Thoracic aorta (tissue), 2 donors: ENCODE results near the gene PDZRN3. TPM values are rescaled to one million over a fixed set of nuclear protein-coding genes. Genes with fewer than 3 reads are reported as not detected.
A peak's percentile ranks its signal among the peaks of the same experiment; 100 is the strongest.

ENCODE experiments used
- ATAC-seq: fragments of 150-250 bp; one replicate; pipeline ENCODE4 v1.8.0; 2017; ENCODE audit warnings: low read depth; ENCODE audit not compliant: insufficient number of reproducible peaks, low FRiP score
- DNase-seq: peaks from one replicate; pipeline ENCODE4 v3.0.0-alpha.2; 2020; ENCODE audit warnings: low spot score
- H3K27ac ChIP-seq, 2 donors: fragments of 200-600 bp; sonication (generic); 1 replicate in 1 of 2; 2 replicates in 1 of 2; pipeline ENCODE4 v1.5.1; 2016; ENCODE audit warnings: mild to moderate bottlenecking in 2 of 2, moderate library complexity in 2 of 2
- H3K27me3 ChIP-seq: fragments of 200-600 bp; sonication (generic); replicated peaks from 2 replicates; pipeline ENCODE4 v1.6.0; 2016; ENCODE audit warnings: mild to moderate bottlenecking; ENCODE audit not compliant: insufficient read depth
- H3K36me3 ChIP-seq: fragments of 200-600 bp; sonication (generic); one replicate; pipeline ENCODE4 v1.5.1; 2016
- H3K4me1 ChIP-seq, 2 donors: fragments of 200-600 bp; sonication (generic); 1 replicate in 1 of 2; 2 replicates in 1 of 2; pipeline versions ENCODE4 v1.5.1 to v1.6.0; 2016; ENCODE audit warnings: low read depth in 2 of 2, mild to moderate bottlenecking in 1 of 2; ENCODE audit not compliant: control insufficient read depth in 1 of 2
- H3K4me3 ChIP-seq: fragments of 200-600 bp; sonication (generic); 2 replicates; pipeline ENCODE4 v1.5.1; 2016; ENCODE audit warnings: mild to moderate bottlenecking
- H3K9me3 ChIP-seq: fragments of 200-600 bp; sonication (generic); 2 replicates; pipeline ENCODE4 v1.5.1; 2016
- total RNA-seq, 2 donors: library from RNA; depleted of rRNA; stranded (reverse); fragments of >200 nt; gene quantifications; one replicate each; pipeline versions ENCODE4 v1.1.0 to v1.2.3, GENCODE V29; 2016
- TF ChIP-seq, protein P1 (sequence below): fragments of 200-600 bp; sonication (generic); IDR thresholded peaks from one replicate; pipeline ENCODE4 v1.5.1; 2019; ENCODE audit warnings: antibody characterized with exemption

The PDZRN3 gene
- total RNA-seq, 2 donors from 2014 or later, result 140 to 166 TPM

DNA sequence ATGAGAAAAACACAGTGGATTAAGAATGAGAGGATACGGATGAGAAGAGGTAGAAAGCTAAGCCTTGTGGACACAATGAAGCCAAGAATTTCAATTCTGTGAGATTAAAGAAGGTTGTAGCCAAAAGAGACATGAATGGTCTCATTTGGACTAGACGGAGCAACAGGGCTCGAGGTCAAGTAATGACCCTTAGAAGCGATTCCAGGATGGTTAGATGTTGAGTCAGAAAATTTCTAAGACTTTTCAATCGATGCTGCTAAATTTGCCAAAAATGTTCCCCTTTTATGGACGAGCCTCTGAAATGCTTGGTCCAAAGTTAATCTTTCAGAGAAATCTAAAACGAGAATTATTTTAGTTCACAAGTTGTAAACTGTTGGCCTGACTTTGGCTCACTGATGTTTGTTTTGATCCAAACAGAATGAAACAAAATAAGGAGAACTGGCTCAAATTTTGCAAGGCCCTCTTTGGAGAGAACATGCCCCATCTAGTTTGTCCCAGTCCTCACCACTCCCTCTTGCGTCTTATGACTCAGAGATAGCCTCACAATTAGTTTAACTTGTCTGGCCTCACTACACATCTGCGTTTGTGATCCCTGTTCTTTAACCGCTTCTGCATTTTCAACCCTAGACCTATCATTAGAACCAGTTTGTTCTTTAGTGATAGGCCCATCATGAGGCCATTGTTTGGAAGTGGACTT lies 235.5 kb downstream of the PDZRN3 start:
- TF ChIP-seq, protein P1, sequence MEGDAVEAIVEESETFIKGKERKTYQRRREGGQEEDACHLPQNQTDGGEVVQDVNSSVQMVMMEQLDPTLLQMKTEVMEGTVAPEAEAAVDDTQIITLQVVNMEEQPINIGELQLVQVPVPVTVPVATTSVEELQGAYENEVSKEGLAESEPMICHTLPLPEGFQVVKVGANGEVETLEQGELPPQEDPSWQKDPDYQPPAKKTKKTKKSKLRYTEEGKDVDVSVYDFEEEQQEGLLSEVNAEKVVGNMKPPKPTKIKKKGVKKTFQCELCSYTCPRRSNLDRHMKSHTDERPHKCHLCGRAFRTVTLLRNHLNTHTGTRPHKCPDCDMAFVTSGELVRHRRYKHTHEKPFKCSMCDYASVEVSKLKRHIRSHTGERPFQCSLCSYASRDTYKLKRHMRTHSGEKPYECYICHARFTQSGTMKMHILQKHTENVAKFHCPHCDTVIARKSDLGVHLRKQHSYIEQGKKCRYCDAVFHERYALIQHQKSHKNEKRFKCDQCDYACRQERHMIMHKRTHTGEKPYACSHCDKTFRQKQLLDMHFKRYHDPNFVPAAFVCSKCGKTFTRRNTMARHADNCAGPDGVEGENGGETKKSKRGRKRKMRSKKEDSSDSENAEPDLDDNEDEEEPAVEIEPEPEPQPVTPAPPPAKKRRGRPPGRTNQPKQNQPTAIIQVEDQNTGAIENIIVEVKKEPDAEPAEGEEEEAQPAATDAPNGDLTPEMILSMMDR, result no peak
- Histone ChIP-seq H3K9me3 (no peaks in the 10 kb centered on the region), H3K4me1 (peaks cover 9 to 16% of the 10 kb centered on the region in 2 donors), H3K27ac (peak overlapping the region in 1 of 2 donors; percentile 50), H3K27me3 (no peaks in the 10 kb centered on the region), H3K36me3 (peaks cover 58% of the 10 kb centered on the region), H3K4me3 (no peak overlapping the region)
- ATAC-seq, result no peak
- DNase-seq, result no peak

DNA sequence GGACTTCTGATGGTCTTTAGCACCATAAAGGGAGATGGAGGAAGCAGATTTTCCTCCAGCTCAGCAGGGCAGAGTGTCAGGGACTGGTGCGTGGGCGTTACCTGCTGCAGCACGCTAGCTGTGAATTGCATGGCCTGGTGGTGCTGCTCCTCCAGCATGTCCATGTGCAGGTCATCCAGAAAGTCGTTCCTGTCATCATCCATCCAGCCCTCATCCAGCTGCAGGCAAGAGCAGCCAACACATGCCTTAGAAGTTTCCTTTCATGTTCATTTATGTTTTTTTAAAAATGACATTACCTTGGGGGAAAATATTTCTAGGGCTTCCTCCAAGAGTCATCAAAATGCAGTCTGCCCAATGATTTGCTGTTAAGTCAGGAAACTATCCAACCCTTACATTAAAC lies 239.2 kb downstream of the PDZRN3 start:
- Histone ChIP-seq H3K27ac (peak overlapping the region in 1 of 2 donors; percentile 18), H3K9me3 (no peaks in the 10 kb centered on the region), H3K4me1 (peaks cover 9 to 16% of the 10 kb centered on the region in 2 donors), H3K4me3 (no peak overlapping the region), H3K36me3 (peaks cover 68% of the 10 kb centered on the region), H3K27me3 (no peaks in the 10 kb centered on the region)
- no peak for ATAC-seq
- no peak for DNase-seq
- TF ChIP-seq, protein P1, result no peak

GRCh38 chr3:73384091-73384906 lies 240.4 kb downstream of the PDZRN3 start:
- H3K9me3 ChIP-seq, result no peaks in the 10 kb centered on the region
- ATAC-seq (no peak), DNase-seq (no peak)
- TF ChIP-seq, protein P1, result no peak
- no peaks in the 10 kb centered on the region for H3K27me3 ChIP-seq
- H3K27ac ChIP-seq, result no peak overlapping the region
- peaks cover 6 to 10% of the 10 kb centered on the region in 2 donors for H3K4me1 ChIP-seq
- no peak overlapping the region for H3K4me3 ChIP-seq
- peaks cover 59% of the 10 kb centered on the region for H3K36me3 ChIP-seq

DNA sequence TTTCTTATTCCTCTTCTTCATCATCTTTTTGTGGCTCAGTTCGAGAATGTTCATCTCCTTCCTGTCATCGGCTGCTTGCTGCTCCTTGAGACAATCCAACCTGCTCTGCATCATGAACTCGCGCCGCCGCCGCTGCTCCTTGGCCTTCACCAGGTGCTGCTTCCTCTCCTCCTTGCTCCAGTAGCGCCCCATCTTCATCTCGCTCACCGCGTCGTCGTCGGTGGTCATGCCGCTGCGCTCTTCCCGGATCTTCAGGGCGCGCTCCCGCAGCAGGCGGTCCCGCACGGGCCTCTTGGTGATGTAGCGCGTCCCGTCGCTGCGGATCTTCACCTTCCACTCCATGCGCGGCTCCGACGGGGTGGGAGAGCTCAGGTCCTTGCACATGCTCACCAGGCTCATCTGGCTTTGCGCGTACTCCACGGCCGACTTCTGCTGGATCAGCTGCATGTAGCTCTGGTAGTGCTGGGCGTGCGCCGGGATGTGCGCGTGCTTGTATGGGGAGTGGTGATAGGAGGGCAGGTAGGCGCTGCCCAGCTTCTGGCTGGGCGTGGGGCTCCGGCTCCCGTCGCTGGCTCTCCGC lies 241.2 kb downstream of the PDZRN3 start:
- H3K4me1 ChIP-seq, result peaks cover 5% of the 10 kb centered on the region in 2 donors
- TF ChIP-seq, protein P1, result no peak
- H3K36me3 ChIP-seq, result peaks cover 55% of the 10 kb centered on the region
- H3K27me3 ChIP-seq, result no peaks in the 10 kb centered on the region
- H3K4me3 ChIP-seq, result no peak overlapping the region
- no peak overlapping the region for H3K27ac ChIP-seq
- DNase-seq, result no peak
- H3K9me3 ChIP-seq, result no peaks in the 10 kb centered on the region
- ATAC-seq, result no peak

DNA sequence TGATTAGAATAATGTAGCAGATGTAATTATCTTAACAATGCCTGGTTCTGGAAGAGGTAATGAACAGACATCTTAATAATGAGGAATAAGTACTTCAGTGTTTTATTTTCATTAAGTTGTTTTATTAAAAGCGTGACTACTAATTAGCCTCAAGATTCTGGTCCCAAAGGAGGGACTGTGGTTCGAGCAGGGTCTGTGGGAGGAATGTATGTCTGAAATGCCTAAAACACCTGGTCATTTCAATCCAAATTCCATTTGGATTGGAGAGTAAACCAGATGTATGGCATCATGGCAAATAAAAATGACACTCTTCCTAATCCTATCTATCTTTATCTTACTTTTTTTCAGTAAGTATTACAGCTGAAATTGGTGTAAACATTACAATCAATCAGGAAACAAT lies 243.2 kb downstream of the PDZRN3 start:
- DNase-seq, result no peak
- Histone ChIP-seq H3K4me1 (peaks cover 5% of the 10 kb centered on the region in 2 donors), H3K36me3 (peaks cover 40% of the 10 kb centered on the region), H3K9me3 (no peaks in the 10 kb centered on the region), H3K27me3 (no peaks in the 10 kb centered on the region), H3K4me3 (no peak overlapping the region), H3K27ac (no peak overlapping the region)
- TF ChIP-seq, protein P1, result no peak
- no peak for ATAC-seq
